SK-N-SH (cell line): Measurements from ENCODE around the gene JAK1. TPM values are rescaled to one million over a fixed set of nuclear protein-coding genes. Genes with fewer than 3 reads are reported as not detected.
A peak's percentile ranks its signal among the peaks of the same experiment; 100 is the strongest.
"Not testable (repeated sequence)": the region's sequence is repeated elsewhere in the genome, so short reads cannot be mapped to it uniquely, and the experiment has no call there.

ENCODE experiments used
- CTCF ChIA-PET: fragments of 300-600, 350-600 bp; formaldehyde crosslinking; extraction: SDS; loops from one replicate; lab custom pipeline; 2021; lab: Yijun Ruan, JAX
- POLR2A ChIA-PET: fragments of 350-600 bp; sonication (Branson Sonifier 250); formaldehyde crosslinking; extraction: SDS; loops from one replicate; lab custom pipeline; 2020; ENCODE audit warnings: antibody characterized with exemption, inconsistent platforms; lab: Yijun Ruan, JAX
- DNase-seq: peaks from one replicate; pipeline ENCODE4 v3.0.0; 2012
- H2AFZ ChIP-seq: fragments of 200-600 bp; sonication (generic); 2 replicates; pipeline ENCODE4 v1.8.1; 2016; ENCODE audit warnings: antibody characterized with exemption, mild to moderate bottlenecking, low read depth
- H3F3A ChIP-seq: fragments of 200-600 bp; sonication (generic); replicated peaks from 2 replicates; pipeline ENCODE3; 2016; ENCODE audit warnings: antibody characterized with exemption, mild to moderate bottlenecking; ENCODE audit not compliant: insufficient read depth
- H3K27ac ChIP-seq, 2 experiments: fragments of 200-500 bp in 1 of 2; fragments of 200-600 bp in 1 of 2; sonication (Bioruptor generic) in 1 of 2; sonication (generic), shearing (Covaris generic) in 1 of 2; 2 replicates each; pipeline versions ENCODE4 v1.5.1 to v1.6.1; 2014 to 2016; ENCODE audit warnings: low read depth in 2 of 2, inconsistent platforms in 1 of 2, low read length in 1 of 2, mild to moderate bottlenecking in 1 of 2, mixed read lengths in 1 of 2
- H3K27me3 ChIP-seq: fragments of 200-600 bp; sonication (generic), shearing (Covaris generic); 2 replicates; pipeline ENCODE4 v1.6.1; 2016; ENCODE audit warnings: mixed run types; ENCODE audit not compliant: insufficient read depth
- H3K36me3 ChIP-seq, 2 experiments: fragments of 200-500 bp in 1 of 2; fragments of 200-600 bp in 1 of 2; sonication (Bioruptor generic) in 1 of 2; sonication (generic) in 1 of 2; replicated peaks in 1 of 2; 2 replicates each; pipeline versions ENCODE3 to v1.5.1; 2014 to 2016; ENCODE audit warnings: low read length in 1 of 2, mild to moderate bottlenecking in 1 of 2; ENCODE audit not compliant: insufficient read depth in 2 of 2, control insufficient read depth in 1 of 2
- H3K4me1 ChIP-seq, 2 experiments: fragments of 200-500 bp in 1 of 2; fragments of 200-600 bp in 1 of 2; sonication (Bioruptor generic) in 1 of 2; sonication (generic), shearing (Covaris generic) in 1 of 2; 2 replicates each; pipeline versions ENCODE4 v1.5.1 to v1.6.1; 2014 to 2016; ENCODE audit warnings: low read depth in 1 of 2, low read length in 1 of 2, mixed run types in 1 of 2; ENCODE audit not compliant: insufficient read depth in 2 of 2, control insufficient read depth in 1 of 2
- H3K4me2 ChIP-seq: fragments of 200-600 bp; sonication (generic), shearing (Covaris generic); 2 replicates; pipeline ENCODE4 v1.6.1; 2017; ENCODE audit warnings: mixed run types
- H3K4me3 ChIP-seq, 2 experiments: fragments of 200-500 bp in 1 of 2; fragments of 200-600 bp in 1 of 2; sonication (Bioruptor generic) in 1 of 2; sonication (generic), shearing (Covaris generic) in 1 of 2; 2 replicates each; pipeline versions ENCODE4 v1.5.1 to v1.8.1; 2014 to 2016; ENCODE audit warnings: low read depth in 2 of 2, inconsistent platforms in 1 of 2, low read length in 1 of 2, mild to moderate bottlenecking in 1 of 2, mixed read lengths in 1 of 2, moderate library complexity in 1 of 2
- H3K79me2 ChIP-seq: fragments of 200-600 bp; sonication (generic); 2 replicates; pipeline ENCODE4 v1.8.1; 2017; ENCODE audit warnings: mild to moderate bottlenecking; ENCODE audit not compliant: insufficient read depth
- H3K9ac ChIP-seq: fragments of 200-600 bp; sonication (generic); 2 replicates; pipeline ENCODE4 v1.6.1; 2017; ENCODE audit warnings: mixed run types
- H3K9me2 ChIP-seq: fragments of 200-600 bp; sonication (generic); 2 replicates; pipeline ENCODE4 v1.6.1; 2017; ENCODE audit warnings: mixed run types
- H3K9me3 ChIP-seq: fragments of 200-600 bp; sonication (generic); 2 replicates; pipeline ENCODE4 v1.6.1; 2017; ENCODE audit warnings: mixed run types, mild to moderate bottlenecking, moderate library complexity
- H4K20me1 ChIP-seq: fragments of 200-600 bp; sonication (generic); 2 replicates; pipeline ENCODE4 v1.6.1; 2017; ENCODE audit warnings: mild to moderate bottlenecking, mixed run types; ENCODE audit not compliant: insufficient read depth
- EP300 ChIP-seq, 2 experiments: IDR thresholded peaks; 2 replicates each; pipeline versions ENCODE4 v1.4.0 to v1.6.1; 2012; ENCODE audit warnings: borderline replicate concordance in 1 of 2, low read depth in 1 of 2, low read length in 1 of 2
- FOXJ3 ChIP-seq: sonication (generic); formaldehyde crosslinking; IDR thresholded peaks from 2 replicates; pipeline ENCODE4 v1.5.1; 2020; ENCODE audit warnings: mild to moderate bottlenecking, missing genetic modification reagents
- GATA2 ChIP-seq: sonication (generic); formaldehyde crosslinking; IDR thresholded peaks from 2 replicates; pipeline ENCODE4 v1.5.0; 2020; ENCODE audit warnings: mild to moderate bottlenecking, missing genetic modification reagents
- TCF12 ChIP-seq: IDR thresholded peaks from 2 replicates; pipeline ENCODE4 v1.4.0; 2012
- YY1 ChIP-seq: IDR thresholded peaks from 2 replicates; pipeline ENCODE4 v1.4.0; 2012; ENCODE audit warnings: low read depth, mild to moderate bottlenecking
- WGBS: methylation state at CpG from one replicate; pipeline ENCODE4 v1.1.6; 2017; ENCODE audit warnings: low lambda C conversion rate; 5-methylcytosine and 5-hydroxymethylcytosine counted together
- polyA plus RNA-seq, 3 experiments: library from polyadenylated mRNA; depleted of rRNA; stranded (reverse); fragments of >200 nt; gene quantifications; 2 replicates each; pipeline ENCODE4 v1.2.3, GENCODE V29; 2012
- TF ChIP-seq, protein P1 (sequence below): fragments of 150-350 bp; IDR thresholded peaks from 2 replicates; pipeline ENCODE4 v1.6.1; 2017; ENCODE audit warnings: antibody characterized with exemption, low read length, low read depth, borderline replicate concordance

JAK1 gene
- polyA plus RNA-seq, 1 of the 3 experiments (the other 2 are of a cell fraction): 47.5 TPM

GRCh38 chr1:64930640-64931039 lies 35.7 kb downstream of the JAK1 start:
- DNase-seq, H3K27me3 ChIP-seq, CTCF ChIA-PET, H2AFZ ChIP-seq, H3K9me3 ChIP-seq, H3K4me2 ChIP-seq, H3K9ac ChIP-seq, H3K36me3 ChIP-seq, H3K9me2 ChIP-seq, POLR2A ChIA-PET, H3K27ac ChIP-seq, H3K4me3 ChIP-seq: not testable (repeated sequence)
- H3K79me2 ChIP-seq: peaks cover 84% of the 10 kb centered on the region
- H4K20me1 ChIP-seq: peaks cover 16% of the 10 kb centered on the region
- peaks cover 19 to 29% of the 10 kb centered on the region in 2 experiments for H3K4me1 ChIP-seq
- peaks cover 40% of the 10 kb centered on the region for H3F3A ChIP-seq

DNA sequence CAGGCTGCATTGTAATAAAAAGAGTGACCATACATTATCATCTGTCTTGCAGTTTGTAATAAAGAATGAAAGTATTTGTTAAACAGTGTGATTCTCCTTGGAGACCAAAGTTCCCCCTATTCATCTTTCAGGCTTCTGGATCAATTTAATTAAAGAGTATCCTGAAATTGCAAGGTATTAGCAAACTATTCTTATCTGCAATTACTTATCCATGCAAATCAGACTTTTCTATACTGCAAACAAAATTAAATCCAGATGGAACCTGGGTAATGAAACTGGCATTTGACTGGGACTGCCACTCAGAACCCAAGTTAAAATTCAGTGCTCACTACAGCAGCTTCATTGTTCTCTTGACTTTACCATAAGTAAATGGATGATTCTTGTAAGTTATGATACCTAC lies 37.1 kb downstream of the JAK1 start:
- Histone ChIP-seq H3F3A (peaks cover 25% of the 10 kb centered on the region), H3K9me2 (no peaks in the 10 kb centered on the region), H2AFZ (no peak overlapping the region), H3K27me3 (no peaks in the 10 kb centered on the region), H3K9me3 (no peaks in the 10 kb centered on the region), H4K20me1 (peaks cover 16% of the 10 kb centered on the region), H3K27ac (peak overlapping the region in 1 of 2 experiments; percentile 64; a peak in 3 of 4 replicates), H3K36me3 (no peaks in the 10 kb centered on the region), H3K4me1 (peaks cover 17 to 21% of the 10 kb centered on the region in 2 experiments), H3K4me3 (no peak overlapping the region), H3K79me2 (peaks cover 85% of the 10 kb centered on the region), H3K4me2 (no peak overlapping the region), H3K9ac (no peak overlapping the region)
- TF ChIP-seq, protein P1, sequence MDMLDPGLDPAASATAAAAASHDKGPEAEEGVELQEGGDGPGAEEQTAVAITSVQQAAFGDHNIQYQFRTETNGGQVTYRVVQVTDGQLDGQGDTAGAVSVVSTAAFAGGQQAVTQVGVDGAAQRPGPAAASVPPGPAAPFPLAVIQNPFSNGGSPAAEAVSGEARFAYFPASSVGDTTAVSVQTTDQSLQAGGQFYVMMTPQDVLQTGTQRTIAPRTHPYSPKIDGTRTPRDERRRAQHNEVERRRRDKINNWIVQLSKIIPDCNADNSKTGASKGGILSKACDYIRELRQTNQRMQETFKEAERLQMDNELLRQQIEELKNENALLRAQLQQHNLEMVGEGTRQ: no peak
- TF ChIP-seq GATA2 (CRISPR knock-in tag) (peak; percentile 54), TCF12 (peak; percentile 57), FOXJ3 (CRISPR knock-in tag) (no peak), EP300 (IDR thresholded peaks at IDR 0.05; ENCODE audit: borderline replicate concordance in 1 of 2, low read depth in 1 of 2, low read length in 1 of 2) (peak in 1 of 2 experiments; percentile 56; a peak in 1 of 4 replicates)
- CTCF ChIA-PET: interaction anchor here (1.0 kb wide), 2 partner anchors 112 to 145 kb away, joined by 3 read pairs; no protein-coding TSS in a partner anchor
- POLR2A ChIA-PET: no interaction called here
- DNase-seq: peak; percentile 25

GRCh38 chr1:64928325-64928724 lies 38.0 kb downstream of the JAK1 start:
- POLR2A ChIA-PET: no interaction called here
- Histone ChIP-seq H3K4me2 (no peak overlapping the region), H3K4me1 (peaks cover 15 to 17% of the 10 kb centered on the region in 2 experiments), H3K9me3 (no peaks in the 10 kb centered on the region), H3K36me3 (no peaks in the 10 kb centered on the region), H3K27ac (no peak overlapping the region), H3K27me3 (no peaks in the 10 kb centered on the region), H3K4me3 (no peak overlapping the region), H2AFZ (no peak overlapping the region), H3K79me2 (peaks cover 94% of the 10 kb centered on the region), H4K20me1 (peaks cover 16% of the 10 kb centered on the region), H3K9ac (no peak overlapping the region), H3F3A (peaks cover 16% of the 10 kb centered on the region), H3K9me2 (no peaks in the 10 kb centered on the region)
- CTCF ChIA-PET: interaction anchor here (1.0 kb wide), 1 partner anchor 112 kb away, joined by 3 read pairs; no protein-coding TSS in a partner anchor
- DNase-seq: no peak
- WGBS: 100% methylated on average over 2 of the region's 2 CpGs
- TF ChIP-seq YY1: no peak
